Measurements from ENCODE around the gene PLCL1.

The PLCL1 gene

DNA sequence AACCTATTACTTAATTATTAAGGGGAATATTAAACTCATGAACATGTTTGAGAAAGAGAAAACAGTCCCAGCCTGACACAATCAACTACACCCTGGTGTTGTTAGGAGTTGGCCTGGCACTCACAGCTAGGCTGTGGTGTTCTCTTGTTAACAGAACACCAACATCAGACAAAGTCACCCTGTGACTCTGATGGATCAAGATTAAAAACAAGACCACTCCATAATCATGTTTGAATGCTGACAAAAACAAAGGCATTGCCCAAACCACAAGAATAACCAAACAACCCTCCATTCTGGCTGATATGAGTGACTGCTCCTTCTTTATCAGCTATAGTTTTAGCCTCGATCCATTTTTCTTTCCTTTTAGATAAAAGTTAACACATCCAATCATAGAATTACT, 22.3 kb upstream of the PLCL1 start:
- TF ChIP-seq, protein P1, sequence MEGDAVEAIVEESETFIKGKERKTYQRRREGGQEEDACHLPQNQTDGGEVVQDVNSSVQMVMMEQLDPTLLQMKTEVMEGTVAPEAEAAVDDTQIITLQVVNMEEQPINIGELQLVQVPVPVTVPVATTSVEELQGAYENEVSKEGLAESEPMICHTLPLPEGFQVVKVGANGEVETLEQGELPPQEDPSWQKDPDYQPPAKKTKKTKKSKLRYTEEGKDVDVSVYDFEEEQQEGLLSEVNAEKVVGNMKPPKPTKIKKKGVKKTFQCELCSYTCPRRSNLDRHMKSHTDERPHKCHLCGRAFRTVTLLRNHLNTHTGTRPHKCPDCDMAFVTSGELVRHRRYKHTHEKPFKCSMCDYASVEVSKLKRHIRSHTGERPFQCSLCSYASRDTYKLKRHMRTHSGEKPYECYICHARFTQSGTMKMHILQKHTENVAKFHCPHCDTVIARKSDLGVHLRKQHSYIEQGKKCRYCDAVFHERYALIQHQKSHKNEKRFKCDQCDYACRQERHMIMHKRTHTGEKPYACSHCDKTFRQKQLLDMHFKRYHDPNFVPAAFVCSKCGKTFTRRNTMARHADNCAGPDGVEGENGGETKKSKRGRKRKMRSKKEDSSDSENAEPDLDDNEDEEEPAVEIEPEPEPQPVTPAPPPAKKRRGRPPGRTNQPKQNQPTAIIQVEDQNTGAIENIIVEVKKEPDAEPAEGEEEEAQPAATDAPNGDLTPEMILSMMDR (IDR thresholded peaks at IDR 0.05; ENCODE audit: low read depth, low read length) = no peak

DNA sequence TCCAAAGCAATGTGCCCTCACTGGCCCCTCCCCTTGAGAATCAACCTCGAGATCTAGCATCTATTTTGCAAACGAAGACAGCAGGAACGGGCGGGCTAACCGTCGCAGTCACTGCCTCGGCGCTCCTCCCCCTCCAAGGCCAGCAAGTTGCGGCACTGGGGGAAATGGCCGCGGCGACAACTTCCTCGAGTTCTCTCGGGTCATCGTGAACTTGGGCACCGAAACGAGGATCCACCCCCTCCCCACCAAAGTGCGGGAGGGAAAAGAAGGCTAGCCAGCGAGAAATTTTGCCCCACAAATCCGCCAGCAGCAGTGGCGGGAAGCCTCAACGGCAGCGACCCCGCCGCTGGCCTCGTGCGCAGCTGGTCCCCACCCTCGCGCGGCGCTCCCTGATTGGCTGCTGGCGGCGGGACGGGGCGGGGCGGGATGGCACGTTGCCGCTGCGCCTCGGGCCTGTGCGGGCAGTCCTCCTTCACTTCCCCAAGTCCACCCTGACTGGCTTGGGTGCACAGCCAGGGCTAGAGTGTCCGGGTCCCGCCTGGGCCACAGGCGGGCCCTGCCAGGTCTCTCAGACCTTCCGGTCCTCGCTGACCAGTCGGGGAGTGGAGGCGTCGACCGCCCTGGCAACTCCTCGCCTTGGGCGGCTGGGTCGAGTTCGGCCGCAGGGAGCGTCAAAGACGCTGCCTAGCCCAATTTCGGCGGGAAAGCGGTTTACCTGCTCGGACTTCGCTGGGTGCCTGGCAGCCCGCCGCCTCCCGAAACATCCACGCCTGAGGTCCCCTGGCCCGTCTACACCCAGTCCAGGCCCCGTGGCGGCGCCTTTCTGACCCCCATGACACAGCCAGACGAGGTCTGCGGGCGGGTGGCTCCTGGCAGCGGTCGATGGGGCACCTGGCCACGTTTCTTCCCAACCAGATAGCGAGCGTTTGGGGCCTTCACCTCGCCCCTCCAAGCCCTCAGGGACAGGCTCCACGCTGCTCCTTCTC, 19.1 kb upstream of the PLCL1 start, which contains the start of gene BOLL:
Gene BOLL (minus strand): TSS at position 364 of the 986 bp plus-strand sequence. CDS start 3,469 bp downstream, outside the sequence.
- H3K4me3 ChIP-seq (replicated peaks in 1 of 2; ENCODE audit: low read depth in 2 of 2, low read length in 2 of 2) = peak within 1 kb of the TSS; percentile 2 to 13
- TF ChIP-seq, protein P1 (IDR thresholded peaks at IDR 0.05; ENCODE audit: low read depth, low read length) = no peak
- no peak for DNase-seq (ENCODE audit: low read depth in 2 of 2)

More for the DNA sequence above, 22.3 kb upstream of the PLCL1 start:
- no peak overlapping the region for H3K4me3 ChIP-seq (replicated peaks in 1 of 2; ENCODE audit: low read depth in 2 of 2, low read length in 2 of 2)
- no peak for DNase-seq (ENCODE audit: low read depth in 2 of 2)

DNA sequence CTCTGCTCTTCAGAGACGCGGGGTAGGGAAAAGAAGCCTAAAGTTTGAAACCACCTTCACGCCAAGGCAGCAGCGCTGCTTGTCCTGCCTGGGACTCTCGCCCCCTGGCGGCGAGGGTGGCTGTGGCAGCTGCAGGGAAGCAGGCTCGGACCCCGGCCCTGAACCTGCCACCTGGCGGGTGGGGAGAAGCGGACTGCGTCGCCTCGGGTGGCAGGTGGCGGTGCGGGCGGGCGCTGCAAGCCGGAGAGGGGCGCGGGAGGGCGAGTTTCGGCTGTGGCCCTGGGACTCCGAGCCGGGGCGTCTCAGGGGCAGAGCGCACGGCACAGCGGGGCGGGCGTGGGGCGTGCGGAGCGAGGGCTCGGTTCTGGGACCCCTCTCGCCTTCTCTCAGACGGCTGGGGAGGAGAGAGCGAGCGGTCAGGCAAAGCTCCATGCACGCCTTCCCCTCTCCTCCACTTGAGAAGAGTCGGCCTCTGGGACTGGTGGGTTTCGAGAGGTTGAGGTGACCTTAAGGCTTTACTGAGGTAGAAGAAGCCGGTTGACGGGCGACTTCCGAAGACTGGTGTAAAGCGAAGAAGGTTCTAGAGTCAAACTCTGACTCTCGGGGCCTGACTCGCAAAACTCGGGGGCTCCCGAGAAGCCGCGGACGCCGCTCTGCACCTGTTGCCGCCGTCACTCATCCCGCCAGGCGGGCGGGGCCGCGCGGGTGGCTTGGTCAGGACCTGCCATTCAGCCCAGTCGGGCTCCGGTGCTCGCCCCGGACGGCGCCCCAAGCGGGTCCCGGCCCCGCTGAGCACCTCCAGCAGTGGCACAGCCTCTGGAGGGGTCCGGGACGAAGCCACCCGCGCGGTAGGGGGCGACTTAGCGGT, 18.1 kb upstream of the PLCL1 start:
- no peak for DNase-seq (ENCODE audit: low read depth in 2 of 2)
- peak overlapping the region; percentile 2 to 13 for H3K4me3 ChIP-seq (replicated peaks in 1 of 2; ENCODE audit: low read depth in 2 of 2, low read length in 2 of 2)

DNA sequence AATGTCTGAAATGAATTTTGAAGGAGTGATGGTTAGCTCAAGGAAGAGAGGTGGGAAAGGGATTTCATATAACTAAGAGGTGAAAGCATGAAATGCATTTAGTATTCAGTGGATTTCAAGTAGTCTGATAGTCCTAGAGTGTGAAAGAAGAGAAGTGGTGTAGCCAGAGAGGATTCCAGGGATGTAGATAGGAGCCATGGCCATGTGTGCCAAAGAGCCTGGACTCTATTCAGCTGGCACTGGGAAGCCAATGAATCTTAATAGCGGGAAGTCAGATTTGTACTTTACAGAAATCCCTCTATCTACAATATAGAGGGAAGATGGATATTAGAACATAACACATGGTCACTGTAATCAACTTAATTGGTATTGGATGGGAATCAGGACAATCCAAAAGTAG, 10.9 kb upstream of the PLCL1 start:
- DNase-seq (ENCODE audit: low read depth in 2 of 2) = no peak
- TF ChIP-seq, protein P1 (IDR thresholded peaks at IDR 0.05; ENCODE audit: low read depth, low read length) = no peak
- H3K4me3 ChIP-seq (replicated peaks in 1 of 2; ENCODE audit: low read depth in 2 of 2, low read length in 2 of 2) = no peak overlapping the region

More for the DNA sequence above, 18.1 kb upstream of the PLCL1 start:
- TF ChIP-seq, protein P1 (IDR thresholded peaks at IDR 0.05; ENCODE audit: low read depth, low read length) = peak; percentile 53

DNA sequence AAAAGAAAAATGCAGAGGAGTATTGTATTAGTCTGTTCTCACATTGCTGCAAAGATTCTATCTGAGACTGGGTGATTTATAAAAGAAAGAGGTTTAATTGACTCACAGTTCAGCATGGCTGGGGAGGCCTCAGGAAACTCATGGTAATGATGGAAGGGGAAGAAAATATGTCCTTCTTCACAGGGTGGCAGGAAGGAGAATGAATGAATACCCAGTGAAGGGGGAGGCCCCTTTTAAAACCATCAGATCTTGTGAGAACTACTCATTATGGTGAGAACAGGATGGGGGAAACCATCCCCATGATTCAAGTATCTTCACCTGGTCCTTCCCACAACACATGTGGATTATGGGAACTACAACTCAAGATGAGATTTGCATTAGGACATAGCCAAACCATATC, 9.1 kb upstream of the PLCL1 start:
- H3K4me3 ChIP-seq (replicated peaks in 1 of 2; ENCODE audit: low read depth in 2 of 2, low read length in 2 of 2) = no peak overlapping the region
- TF ChIP-seq, protein P1 (IDR thresholded peaks at IDR 0.05; ENCODE audit: low read depth, low read length) = no peak
- DNase-seq (ENCODE audit: low read depth in 2 of 2) = no peak

DNA sequence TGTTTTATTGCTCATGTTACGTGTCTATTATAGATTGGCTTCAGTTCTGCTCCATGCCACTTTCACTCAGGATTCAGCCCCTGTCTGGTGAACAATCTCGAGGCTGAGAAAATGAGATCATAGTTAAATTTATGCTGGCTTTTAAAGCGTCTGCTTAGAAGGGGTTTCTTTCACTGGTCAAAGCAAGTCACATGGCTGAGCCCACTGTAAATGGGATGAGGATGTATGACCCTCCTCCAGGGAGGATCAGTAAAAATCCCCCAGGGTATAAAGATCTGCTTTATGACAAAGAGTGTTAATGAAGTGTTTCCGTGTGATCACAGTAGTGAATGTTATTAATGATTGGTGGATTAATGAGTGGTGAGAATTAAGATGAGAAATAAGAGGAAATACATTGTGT, 6.2 kb upstream of the PLCL1 start:
- TF ChIP-seq, protein P1 (IDR thresholded peaks at IDR 0.05; ENCODE audit: low read depth, low read length) = no peak
- no peak overlapping the region for H3K4me3 ChIP-seq (replicated peaks in 1 of 2; ENCODE audit: low read depth in 2 of 2, low read length in 2 of 2)
- no peak for DNase-seq (ENCODE audit: low read depth in 2 of 2)
